HepG2 (cell line): ENCODE data around the gene LMF2. TPM values are rescaled to one million over a fixed set of nuclear protein-coding genes. Genes with fewer than 3 reads are reported as not detected.

Source experiments
- ATF2 ChIP-seq: sonication (generic); formaldehyde crosslinking; IDR thresholded peaks from 2 replicates; pipeline ENCODE4 v1.4.0; 2020; ENCODE audit warnings: missing genetic modification reagents
- KLF12 ChIP-seq: sonication (generic); formaldehyde crosslinking; IDR thresholded peaks from 2 replicates; pipeline ENCODE4 v1.4.0; 2020; ENCODE audit warnings: missing genetic modification reagents, borderline replicate concordance
- KLF15 ChIP-seq: sonication (generic); formaldehyde crosslinking; IDR thresholded peaks from 2 replicates; pipeline ENCODE4 v1.8.1; 2023; ENCODE audit warnings: borderline replicate concordance, mild to moderate bottlenecking, inconsistent platforms, missing genetic modification reagents, mixed read lengths
- NFYC ChIP-seq: IDR thresholded peaks from 2 replicates; pipeline ENCODE4 v1.6.1; 2016; ENCODE audit warnings: missing genetic modification reagents, missing compliant biosample characterization
- NR2F1 ChIP-seq, 2 experiments: fragments of 450-650 bp in 1 of 2; formaldehyde crosslinking in 1 of 2; IDR thresholded peaks; 2 replicates each; pipeline versions ENCODE4 v1.5.0 to v1.6.1; 2016 to 2020; ENCODE audit warnings: mild to moderate bottlenecking in 1 of 2, missing compliant biosample characterization in 1 of 2, missing genetic modification reagents in 1 of 2, moderate library complexity in 1 of 2
- PHF21A ChIP-seq: sonication (generic); formaldehyde crosslinking; IDR thresholded peaks from 2 replicates; pipeline ENCODE4 v1.5.0; 2020; ENCODE audit warnings: mild to moderate bottlenecking, missing genetic modification reagents
- RXRB ChIP-seq: IDR thresholded peaks from 2 replicates; pipeline ENCODE4 v1.6.1; 2016; ENCODE audit warnings: borderline replicate concordance, missing genetic modification reagents, missing compliant biosample characterization
- SAP130 ChIP-seq: IDR thresholded peaks from 2 replicates; pipeline ENCODE4 v1.6.1; 2016; ENCODE audit warnings: low read depth
- SOX5 ChIP-seq: IDR thresholded peaks from 2 replicates; pipeline ENCODE4 v1.6.1; 2016; ENCODE audit warnings: borderline replicate concordance
- SOX6 ChIP-seq, 2 experiments: fragments of 450-650 bp in 1 of 2; sonication (generic) in 1 of 2; formaldehyde crosslinking in 1 of 2; IDR thresholded peaks; 2 replicates each; pipeline versions ENCODE4 v1.4.0 to v1.6.1; 2017 to 2020; ENCODE audit warnings: antibody characterized with exemption in 1 of 2, mild to moderate bottlenecking in 1 of 2, missing genetic modification reagents in 1 of 2
- SSRP1 ChIP-seq: IDR thresholded peaks from 2 replicates; pipeline ENCODE4 v1.6.1; 2016; ENCODE audit warnings: control low read depth
- TOPORS ChIP-seq: sonication (generic); formaldehyde crosslinking; IDR thresholded peaks from 2 replicates; pipeline ENCODE4 v1.8.0; 2023; ENCODE audit warnings: mild to moderate bottlenecking, missing genetic modification reagents
- TRAFD1 ChIP-seq: sonication (generic); formaldehyde crosslinking; IDR thresholded peaks from 2 replicates; pipeline ENCODE4 v1.5.1; 2020; ENCODE audit warnings: missing genetic modification reagents, mild to moderate bottlenecking, borderline replicate concordance
- ZBTB38 ChIP-seq: sonication (generic); formaldehyde crosslinking; IDR thresholded peaks from 2 replicates; pipeline ENCODE4 v1.5.1; 2020; ENCODE audit warnings: mild to moderate bottlenecking, missing genetic modification reagents
- ZBTB7B ChIP-seq: sonication (generic); formaldehyde crosslinking; IDR thresholded peaks from 2 replicates; pipeline ENCODE4 v1.4.0; 2020; ENCODE audit warnings: missing genetic modification reagents
- ZNF33B ChIP-seq: sonication (generic); formaldehyde crosslinking; IDR thresholded peaks from 2 replicates; pipeline ENCODE4 v1.5.1; 2020; ENCODE audit warnings: mild to moderate bottlenecking, missing genetic modification reagents
- ZNF414 ChIP-seq: sonication (generic); formaldehyde crosslinking; IDR thresholded peaks from 2 replicates; pipeline ENCODE4 v1.5.0; 2020; ENCODE audit warnings: missing genetic modification reagents
- ZNF609 ChIP-seq: sonication (generic); formaldehyde crosslinking; IDR thresholded peaks from 2 replicates; pipeline ENCODE4 v1.4.0; 2020; ENCODE audit warnings: mild to moderate bottlenecking, missing genetic modification reagents, borderline replicate concordance
- ZNF703 ChIP-seq: sonication (generic); formaldehyde crosslinking; IDR thresholded peaks from 2 replicates; pipeline ENCODE4 v1.5.1; 2020; ENCODE audit warnings: missing genetic modification reagents, mild to moderate bottlenecking, moderate library complexity, borderline replicate concordance
- polyA plus RNA-seq, 8 experiments: library from polyadenylated mRNA; depleted of rRNA in 3 of 8; stranded (reverse) in 7 of 8; unstranded in 1 of 8; fragments of >200 nt; fragmentation: Illumina TruSeq in 4 of 8; extraction: Trizol in 4 of 8; gene quantifications; 2 replicates each; pipeline versions ENCODE4 v1.2.1 to v1.2.3, GENCODE V29; 2011 to 2016; ENCODE audit warnings: low read depth in 4 of 8, missing spikeins in 1 of 8, mixed read lengths in 1 of 8; ENCODE audit not compliant: insufficient read depth in 1 of 8
- total RNA-seq, 5 experiments: library from RNA; depleted of rRNA; stranded (reverse); fragments of >200 nt; fragmentation: Illumina TruSeq; extraction: Trizol; gene quantifications; 2 replicates each; pipeline ENCODE4 v1.2.3, GENCODE V29; 2016; ENCODE audit warnings: low read depth in 1 of 5

The LMF2 gene
- total and polyA plus RNA-seq, 2 of the 13 experiments (the other 11 are each of a cell fraction or from before 2014, with no cell fraction given) = 23.3 to 30.6 TPM

- peak; percentile 19; the same call in 1 of the 2 replicates for TF ChIP-seq ZBTB7B (CRISPR knock-in tag)
- no peak for TF ChIP-seq ZNF414 (CRISPR knock-in tag)
- TF ChIP-seq SAP130 (CRISPR knock-in tag) = peak; percentile 78
- no peak for TF ChIP-seq ZNF33B (CRISPR knock-in tag)
- TF ChIP-seq PHF21A (CRISPR knock-in tag) = 0 out of 2 replicates have a peak, but pooled peaks have one; percentile 28
- TF ChIP-seq RXRB (CRISPR knock-in tag) = peak; percentile 75
- 0 out of 2 replicates have a peak, but pooled peaks have one; percentile 21 for TF ChIP-seq ZNF703
- 0 out of 2 replicates have a peak, but pooled peaks have one; percentile 26 for TF ChIP-seq KLF15
- peak; percentile 46; the same call in 1 of the 2 replicates for TF ChIP-seq ZBTB38
- TF ChIP-seq ATF2 (CRISPR knock-in tag) = peak; percentile 52; the same call in 1 of the 2 replicates
- TF ChIP-seq SSRP1 (CRISPR knock-in tag) = peak; percentile 35; the same call in 1 of the 2 replicates
- TF ChIP-seq TRAFD1 (CRISPR knock-in tag) = no peak
- TF ChIP-seq SOX6 (IDR thresholded peaks at IDR 0.05) = no peak
- no peak; the same call in 1 of the 2 replicates for TF ChIP-seq SOX6 (CRISPR knock-in tag; IDR thresholded peaks at IDR 0.05)
- TF ChIP-seq NR2F1 (CRISPR knock-in tag; IDR thresholded peaks at IDR 0.05) = peak in 1 of 2 experiments; percentile 80; a peak in 2 of 4 replicates
- 0 out of 2 replicates have a peak, but pooled peaks have one; percentile 16 for TF ChIP-seq NFYC (CRISPR knock-in tag)
- TF ChIP-seq TOPORS (CRISPR knock-in tag) = 0 out of 2 replicates have a peak, but pooled peaks have one; percentile 6
- TF ChIP-seq SOX5 = peak; percentile 46; the same call in 1 of the 2 replicates
- no peak for TF ChIP-seq KLF12 (CRISPR knock-in tag)
- TF ChIP-seq ZNF609 (CRISPR knock-in tag) = peak; percentile 67
Observed at GRCh38 chr22:50526834-50527801, 19.6 kb upstream of the LMF2 start (continued).
